ENCODE results near the gene MRPL27. TPM values are rescaled to one million over a fixed set of nuclear protein-coding genes. Genes with fewer than 3 reads are reported as not detected.
"Not testable (repeated sequence)": the region's sequence is repeated elsewhere in the genome, so short reads cannot be mapped to it uniquely, and the experiment has no call there.

MRPL27 gene
- total RNA-seq (2014; rRNA removed; shearing (Covaris generic)) = 61.6 and 66.7 TPM in 2 replicates
- polyA plus RNA-seq (2014; cell fraction: nucleus; rRNA removed) = 44.2 and 73.7 TPM in 2 replicates

DNA sequence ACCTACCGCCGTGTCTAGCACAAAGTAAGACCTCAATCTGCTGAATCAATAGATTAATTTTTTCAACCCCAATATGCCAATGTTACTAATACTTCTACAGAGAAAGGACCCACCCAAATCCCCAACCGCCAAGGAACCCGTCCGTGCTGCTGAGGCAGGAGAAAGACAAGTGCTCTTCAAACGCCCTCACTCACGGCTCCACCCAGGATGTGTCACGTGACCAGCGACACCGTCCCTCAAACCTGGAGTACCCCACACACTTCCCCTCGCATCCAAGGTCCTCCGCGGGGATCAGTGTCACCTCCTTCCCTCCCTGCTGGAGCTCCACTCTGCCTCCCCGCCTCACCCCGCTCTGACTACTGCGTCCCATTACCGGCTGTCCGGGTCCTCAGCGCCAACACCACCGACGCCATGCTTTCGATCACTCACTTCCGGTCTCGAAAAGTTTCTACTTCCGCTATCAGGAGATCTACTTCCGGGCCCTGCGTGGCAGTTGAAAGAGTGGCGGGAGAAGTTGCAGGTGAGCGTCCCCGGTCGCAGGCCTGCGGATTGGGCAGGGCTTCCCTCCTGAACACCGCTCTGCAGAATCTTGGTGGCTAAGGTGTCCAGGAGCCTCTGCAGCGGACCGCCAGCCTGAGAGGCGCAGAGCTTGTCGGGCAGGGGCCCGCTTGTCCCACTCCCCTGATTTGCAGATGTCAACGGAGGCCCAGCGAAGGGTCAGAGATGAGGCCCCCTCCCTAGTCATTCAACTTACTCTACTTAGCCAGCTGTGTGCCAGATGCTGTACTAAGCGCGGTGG is at the start of gene MRPL27, which contains the start of gene EME1:
TSS of gene MRPL27 (minus strand) at position 427 of the 799 bp plus-strand sequence. CDS start at position 413, 14 bp downstream.
TSS of gene EME1 (plus strand) at position 472 of the 799 bp plus-strand sequence. CDS start 1,980 bp downstream, outside the sequence.
- DNase-seq (ENCODE audit: extremely low read depth, low read depth) = peak; percentile 86

DNA sequence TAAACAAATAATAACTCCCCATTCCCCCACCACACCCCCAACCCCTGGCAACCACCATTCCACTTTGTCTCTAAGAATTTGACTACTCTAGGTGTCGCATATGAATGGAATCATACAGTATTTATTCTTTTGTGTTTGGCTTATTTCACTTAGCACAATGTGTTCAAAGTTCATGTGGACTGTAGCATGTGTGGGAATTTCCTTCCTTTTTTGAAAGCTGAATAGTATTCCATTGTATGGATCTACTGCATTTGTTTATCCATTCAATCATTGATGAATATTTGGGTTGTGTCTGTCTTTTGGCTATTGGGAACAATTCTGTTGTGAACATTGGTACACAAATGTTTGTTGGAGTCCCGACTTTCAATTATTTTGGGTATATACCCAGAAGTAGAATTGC is 49.8 kb upstream of the MRPL27 start:
- no peak for DNase-seq (ENCODE audit: extremely low read depth, low read depth)

DNA sequence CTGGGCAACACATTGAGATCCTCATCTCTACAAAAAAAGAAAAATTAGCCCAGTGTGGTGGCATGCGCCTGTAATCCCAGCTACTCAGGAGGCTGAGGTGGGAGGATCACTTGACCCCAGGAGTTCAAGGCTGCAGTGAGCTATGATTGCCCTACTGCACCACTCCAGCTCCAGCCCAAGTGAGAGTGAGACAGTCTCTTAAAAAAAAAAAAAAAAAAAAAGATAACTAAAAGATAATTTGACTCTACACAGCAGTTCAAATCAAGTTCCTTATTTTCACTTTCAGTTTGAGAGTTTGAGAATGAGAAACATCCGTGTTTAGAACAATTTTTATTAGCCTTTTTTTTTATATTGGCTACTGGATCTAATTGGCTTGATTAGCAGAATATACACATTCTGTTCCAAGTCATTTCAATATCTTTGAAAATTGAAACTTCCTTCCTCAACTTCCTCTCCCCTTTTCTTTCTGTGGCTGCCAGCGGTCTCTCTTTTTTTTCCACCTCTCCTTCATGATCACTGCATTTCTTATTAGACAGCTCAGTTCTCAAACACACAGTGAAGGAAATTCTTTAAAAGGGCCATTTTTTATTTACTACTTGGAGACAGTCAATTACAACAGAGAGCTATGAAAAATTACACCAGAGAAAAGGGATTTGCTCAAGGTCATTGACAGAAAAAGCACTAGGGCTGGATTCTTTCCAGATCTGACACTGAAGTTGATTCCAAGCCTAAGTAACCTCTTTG is 48.5 kb upstream of the MRPL27 start:
- no peak for DNase-seq (ENCODE audit: extremely low read depth, low read depth)

DNA sequence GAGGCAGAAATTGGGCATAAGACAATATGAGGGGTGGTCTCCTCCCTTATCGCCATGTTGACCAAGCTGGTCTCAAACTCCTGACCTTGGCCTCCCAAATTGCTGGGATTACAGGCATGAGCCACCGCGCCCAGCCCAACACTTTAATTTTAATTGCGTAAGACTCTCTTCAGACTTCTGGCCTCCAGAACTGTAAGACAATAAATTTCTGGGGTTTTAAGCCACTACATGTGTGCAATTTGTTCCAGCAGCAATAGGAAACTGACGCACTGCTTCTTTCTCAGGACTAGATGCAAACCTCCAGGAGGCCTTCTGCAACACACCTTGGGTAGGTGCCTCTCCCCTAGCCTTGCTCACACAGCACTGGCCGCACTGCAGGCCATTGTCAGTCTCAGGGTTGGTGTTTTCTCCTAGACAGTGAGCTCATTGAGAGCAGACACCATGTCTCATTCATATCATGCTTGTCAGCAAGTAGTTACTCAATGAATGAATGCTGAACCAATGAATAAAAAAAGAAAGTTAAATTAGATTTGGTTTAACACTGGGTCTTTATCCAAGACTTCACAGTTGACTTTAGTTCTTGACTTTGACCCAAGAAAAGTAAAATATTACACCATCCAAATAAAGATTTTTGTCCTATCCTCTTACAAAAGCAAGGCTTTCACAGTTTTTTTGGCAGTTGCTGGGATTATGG is 47.6 kb upstream of the MRPL27 start:
- no peak for DNase-seq (ENCODE audit: extremely low read depth, low read depth)

DNA sequence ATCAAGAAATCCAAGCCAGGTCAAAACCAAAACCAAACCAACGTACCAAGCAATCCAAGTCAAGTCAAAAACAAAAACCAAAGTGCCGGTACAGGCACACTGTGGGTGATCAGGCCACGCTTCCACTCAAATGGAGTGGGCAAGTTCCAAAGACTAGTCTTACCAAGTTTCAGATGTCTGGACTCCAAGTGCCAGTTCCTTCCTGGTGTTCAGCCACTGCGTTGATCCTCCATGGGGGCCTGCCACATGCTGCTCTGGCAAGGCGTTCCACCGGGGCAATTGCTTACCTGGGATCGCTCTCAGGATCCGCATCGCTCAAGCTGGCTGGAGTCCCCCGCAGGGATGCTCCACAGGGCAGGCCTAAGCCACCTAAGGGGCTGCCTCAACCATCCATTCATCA is 46.6 kb upstream of the MRPL27 start:
- not testable (repeated sequence) for DNase-seq (ENCODE audit: extremely low read depth, low read depth)

DNA sequence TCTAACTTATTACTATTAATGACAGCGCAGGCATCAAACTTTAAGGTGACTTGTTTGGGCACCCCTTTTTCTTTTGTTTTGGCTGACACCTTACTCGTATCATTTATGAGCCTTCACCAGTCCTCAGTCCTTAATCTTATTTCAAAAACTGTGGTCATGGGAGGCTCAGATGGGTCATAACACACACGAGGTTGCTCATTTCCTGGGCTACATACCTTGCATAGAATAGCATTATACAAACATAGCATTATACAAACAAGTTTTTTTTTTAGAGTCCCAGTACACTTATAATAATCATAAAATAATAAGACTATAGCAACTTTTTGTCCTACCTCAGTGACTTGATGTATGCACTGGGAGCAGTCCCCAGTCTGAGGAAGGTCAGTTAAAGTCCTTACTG is 41.8 kb upstream of the MRPL27 start:
- DNase-seq (ENCODE audit: extremely low read depth, low read depth) = no peak

DNA sequence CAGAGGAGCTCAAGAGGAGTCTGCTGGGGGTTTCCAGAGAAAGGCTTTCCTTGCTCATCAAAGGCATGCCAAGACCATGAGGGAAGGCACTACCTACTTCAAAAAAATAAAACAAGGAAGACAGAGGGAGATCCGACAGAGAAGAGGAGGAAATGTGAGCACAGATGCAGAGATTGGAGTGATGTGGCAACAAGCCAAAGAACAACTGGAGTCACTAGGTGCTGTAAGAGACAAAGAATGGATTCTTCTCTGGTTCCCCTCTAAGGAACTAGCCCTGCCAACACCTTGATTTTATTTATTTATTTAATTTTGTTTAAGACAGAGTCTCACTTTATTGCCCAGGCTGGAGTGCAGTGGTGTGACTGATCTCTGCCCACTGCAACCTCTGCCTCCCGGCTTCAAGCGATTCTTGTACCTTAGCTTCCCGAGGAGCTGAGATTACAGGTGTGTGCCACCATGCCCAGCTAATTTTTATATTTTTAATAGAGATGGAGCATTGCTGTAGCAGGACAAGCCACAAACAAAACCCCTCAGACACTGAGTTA is 39.3 kb upstream of the MRPL27 start:
- DNase-seq (ENCODE audit: extremely low read depth, low read depth) = no peak

DNA sequence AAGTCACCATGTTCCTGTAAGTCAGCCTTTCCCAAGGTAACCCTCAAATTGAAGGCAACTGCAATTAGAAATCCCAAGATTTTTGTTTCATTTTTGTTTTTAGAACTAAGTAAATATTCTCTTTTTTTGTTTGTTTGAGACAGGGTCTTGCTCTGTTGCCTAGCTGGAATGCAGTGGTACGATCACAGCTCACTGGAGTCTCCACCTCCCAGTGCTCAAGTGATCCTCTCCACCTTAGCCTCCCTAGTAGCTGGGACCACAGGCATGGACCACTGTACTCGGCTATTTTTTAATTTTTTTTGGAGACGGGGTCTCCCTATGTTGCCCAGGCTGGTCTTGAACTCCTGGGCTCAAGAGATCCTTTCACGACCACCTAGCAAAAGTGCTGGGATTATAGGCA is 34.9 kb upstream of the MRPL27 start:
- no peak for DNase-seq (ENCODE audit: extremely low read depth, low read depth)

DNA sequence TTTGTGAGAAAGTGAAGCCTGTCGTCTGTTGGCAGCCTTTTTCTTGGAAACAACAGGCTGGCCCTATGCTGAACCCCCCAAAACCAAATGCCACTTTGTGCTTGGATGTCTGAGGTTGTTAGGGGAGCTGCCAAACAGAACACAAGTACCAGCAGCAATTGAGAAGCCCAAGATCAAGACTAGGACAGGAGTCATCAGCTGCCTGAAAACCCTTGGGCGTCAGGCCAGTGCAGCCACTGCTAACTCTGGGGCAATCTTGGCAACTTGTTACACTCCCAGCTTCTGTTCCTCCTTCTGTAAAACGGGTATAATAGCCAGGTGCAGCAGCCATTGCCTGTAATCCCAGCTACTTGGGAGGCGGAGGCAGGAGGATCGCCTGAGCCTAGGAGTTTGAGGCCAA is 33.6 kb upstream of the MRPL27 start:
- no peak for DNase-seq (ENCODE audit: extremely low read depth, low read depth)

DNA sequence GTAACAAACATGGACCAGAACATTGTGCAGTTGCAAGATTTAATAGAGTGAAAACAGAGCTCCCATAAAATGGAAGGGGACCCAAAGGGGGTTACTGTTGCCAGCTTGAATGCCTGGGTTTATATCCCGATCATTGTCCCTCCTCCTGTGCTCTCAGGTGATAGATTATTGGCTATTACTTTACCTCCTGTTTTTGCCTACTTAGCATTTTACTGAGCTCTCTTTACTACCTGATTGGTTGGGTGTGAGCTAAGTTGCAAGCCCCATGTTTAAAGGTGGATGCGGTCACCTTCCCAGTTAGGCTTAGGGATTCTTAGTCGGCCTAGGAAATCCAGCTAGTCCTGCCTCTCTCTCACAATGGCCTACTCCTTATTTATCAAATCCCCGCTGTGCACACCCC is 32.4 kb upstream of the MRPL27 start:
- not testable (repeated sequence) for DNase-seq (ENCODE audit: extremely low read depth, low read depth)

DNA sequence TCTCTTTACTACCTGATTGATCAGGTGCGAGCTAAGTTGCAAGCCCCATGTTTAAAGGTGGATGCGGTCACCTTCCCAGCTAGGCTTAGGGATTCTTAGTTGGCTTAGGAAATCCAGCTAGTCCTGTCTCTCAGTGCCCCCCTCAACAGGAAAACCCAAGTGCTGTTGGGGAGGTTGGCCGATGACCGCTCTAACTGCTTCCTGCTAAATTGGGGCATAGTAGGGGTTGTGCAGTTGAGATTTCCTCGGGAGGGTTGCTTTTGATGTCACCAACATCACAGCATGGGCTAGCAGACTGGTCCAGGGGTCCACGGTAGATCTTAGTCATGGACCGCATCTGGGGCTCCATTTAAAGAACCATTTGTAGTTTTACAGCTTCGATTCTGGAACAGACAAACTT is 26.6 kb upstream of the MRPL27 start:
- not testable (repeated sequence) for DNase-seq (ENCODE audit: extremely low read depth, low read depth)

DNA sequence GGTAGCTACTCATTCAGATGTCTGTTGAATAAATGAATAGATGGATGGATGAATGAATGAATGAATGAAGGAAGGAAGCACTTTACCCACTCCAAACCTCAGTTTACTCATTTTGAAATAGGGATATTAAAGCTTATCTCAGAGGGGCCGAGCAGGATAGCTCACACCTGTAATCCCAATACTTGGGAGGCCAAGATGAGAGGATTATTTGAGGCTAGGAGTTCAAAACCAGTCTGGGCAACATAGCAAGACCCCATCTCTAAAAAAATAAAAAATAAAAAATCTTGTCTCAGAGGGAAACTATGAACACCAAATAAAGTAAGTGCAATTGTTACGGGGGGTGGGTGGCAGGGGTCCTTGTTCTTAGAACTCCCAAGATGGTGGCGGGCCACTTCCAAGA is 25.7 kb upstream of the MRPL27 start:
- not testable (repeated sequence) for DNase-seq (ENCODE audit: extremely low read depth, low read depth)

DNA sequence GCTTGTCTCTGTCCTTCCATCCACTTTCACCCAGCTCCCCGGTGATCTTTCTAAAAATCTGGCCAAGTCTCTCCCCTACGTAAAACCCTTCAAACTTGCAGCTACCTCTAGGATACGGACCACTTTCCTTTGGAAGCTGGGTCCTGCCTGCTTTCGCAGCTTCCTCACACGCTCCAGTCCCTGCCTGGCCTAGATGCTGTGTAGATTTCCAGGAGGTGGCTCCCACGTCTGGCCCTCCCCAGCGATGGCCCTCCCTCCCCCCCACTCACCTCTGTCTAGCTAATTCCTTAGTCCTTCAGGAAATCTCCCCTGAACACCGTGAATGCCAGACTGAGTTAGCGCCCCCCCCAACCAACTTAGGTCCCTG is 24.9 kb upstream of the MRPL27 start:
- DNase-seq (ENCODE audit: extremely low read depth, low read depth) = no peak

DNA sequence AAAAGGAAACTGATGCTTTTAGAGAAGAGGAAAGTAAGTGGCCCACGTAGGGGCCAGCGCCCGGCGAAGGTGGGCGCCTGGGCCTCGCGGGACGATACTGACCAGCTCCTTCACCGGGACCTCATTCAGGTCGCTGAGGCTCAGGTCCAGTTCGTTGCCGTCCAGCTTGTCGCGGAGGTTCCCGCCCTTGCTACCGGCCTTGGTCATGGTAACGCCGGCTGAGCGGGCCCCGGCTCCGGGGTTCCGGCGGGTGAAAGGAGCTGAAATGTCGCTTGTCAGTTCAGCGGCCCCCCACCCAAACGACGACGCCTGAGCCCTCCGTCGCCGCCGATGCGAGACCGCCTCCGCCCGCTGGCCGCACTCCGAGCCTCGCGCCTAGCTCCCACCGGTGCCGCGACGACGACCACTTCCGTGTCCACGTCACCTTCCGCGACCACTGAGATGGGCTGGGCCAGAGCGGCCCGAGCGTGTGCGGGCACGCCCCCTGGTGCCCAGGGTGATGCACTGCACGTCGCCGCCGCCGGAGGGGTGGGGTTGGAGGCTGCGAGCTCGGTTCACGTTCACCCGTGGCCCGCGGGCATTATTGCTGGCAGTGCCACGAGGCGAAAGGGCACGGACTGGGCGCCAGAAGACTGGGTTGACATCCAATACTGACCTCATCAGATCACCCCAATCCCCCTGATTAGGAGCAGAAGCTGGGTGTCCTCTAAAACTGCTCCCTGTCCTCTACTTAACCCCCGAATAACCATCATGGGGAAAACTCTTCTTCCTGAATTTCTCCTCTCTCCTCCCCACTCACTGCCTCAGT is 24.3 kb upstream of the MRPL27 start, which contains the start of gene LRRC59:
TSS of gene LRRC59 (minus strand) at position 413 of the 808 bp plus-strand sequence. CDS start at position 207, 206 bp downstream.
- peak; percentile 67 for DNase-seq (ENCODE audit: extremely low read depth, low read depth)

DNA sequence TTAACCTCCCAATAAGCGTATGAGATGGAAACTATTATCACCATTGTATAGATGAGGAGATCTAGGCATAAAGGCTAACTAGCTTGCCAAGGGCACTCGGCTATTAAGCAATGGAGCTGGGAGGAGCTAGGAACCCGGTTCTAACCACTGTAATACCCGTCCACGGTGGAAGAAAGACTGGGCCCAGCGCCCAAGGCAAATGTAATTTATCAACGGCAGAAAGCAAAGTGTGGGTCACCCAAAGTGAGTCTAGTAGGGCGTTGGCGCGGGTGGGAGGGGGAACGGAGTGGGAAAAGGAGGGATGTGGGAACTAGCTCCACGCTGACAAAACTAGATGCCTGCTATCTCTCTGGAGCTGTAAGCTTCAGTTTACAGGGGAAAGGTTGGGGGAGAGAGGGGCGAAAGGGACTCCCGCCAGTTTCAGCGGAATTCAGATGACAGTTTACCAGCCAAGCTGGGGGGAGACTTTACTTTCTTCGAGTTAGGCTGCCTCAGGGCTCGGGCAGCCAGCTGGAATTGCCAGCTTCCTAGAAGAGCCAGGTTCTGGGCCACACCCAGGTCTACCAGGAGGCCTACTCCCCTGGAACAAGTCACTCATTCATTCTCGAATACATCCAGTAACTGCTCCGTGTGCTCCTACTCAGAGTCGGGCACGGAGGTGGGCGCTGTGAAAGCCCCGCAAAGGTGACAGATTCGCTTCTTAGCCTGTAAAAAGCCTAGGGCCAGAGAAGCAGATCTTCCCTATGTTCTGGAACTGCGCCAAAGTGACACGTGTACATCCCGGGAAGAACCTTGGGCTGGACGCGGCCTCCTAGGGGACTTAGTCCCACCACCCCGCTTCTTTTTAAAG is 23.5 kb upstream of the MRPL27 start:
- DNase-seq (ENCODE audit: extremely low read depth, low read depth) = peak; percentile 37

DNA sequence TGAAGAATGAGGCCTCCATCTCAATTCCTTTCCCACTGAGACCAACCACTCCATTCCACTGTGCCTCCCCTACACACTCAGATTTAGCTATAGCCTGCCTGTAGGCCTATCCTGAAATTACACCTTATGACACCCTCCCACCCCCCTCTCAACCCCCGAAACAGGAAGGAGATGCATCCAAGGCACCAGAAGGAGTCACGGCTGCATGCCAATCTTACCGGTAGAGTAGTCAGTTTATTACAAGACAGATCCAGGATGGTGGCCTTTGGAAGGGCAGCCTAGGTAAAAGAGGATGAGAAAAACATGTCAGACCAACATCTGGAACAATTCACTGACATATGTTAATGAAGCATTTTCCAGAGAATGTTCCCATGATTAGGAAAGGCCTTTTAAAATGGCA is 21.7 kb upstream of the MRPL27 start:
- DNase-seq (ENCODE audit: extremely low read depth, low read depth) = no peak

DNA sequence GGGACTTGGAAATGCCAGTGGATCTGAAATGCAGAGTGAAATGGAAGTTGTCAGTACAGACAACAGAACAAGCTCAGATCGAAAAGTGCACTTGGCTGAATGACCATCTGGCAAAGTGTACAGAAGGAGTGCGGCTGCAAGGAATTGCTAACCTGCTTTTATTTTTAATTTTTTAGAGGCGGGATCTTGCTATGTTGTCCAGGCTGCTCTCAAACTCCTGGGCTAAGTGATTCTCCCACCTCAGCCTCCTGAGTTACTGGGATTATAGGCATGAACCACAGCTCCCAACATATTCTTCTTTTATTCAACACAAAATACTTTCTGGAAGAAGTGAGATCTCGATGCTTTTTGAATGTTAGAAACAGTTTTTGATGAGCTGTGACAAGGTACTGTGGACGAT is 20.7 kb upstream of the MRPL27 start:
- no peak for DNase-seq (ENCODE audit: extremely low read depth, low read depth)

DNA sequence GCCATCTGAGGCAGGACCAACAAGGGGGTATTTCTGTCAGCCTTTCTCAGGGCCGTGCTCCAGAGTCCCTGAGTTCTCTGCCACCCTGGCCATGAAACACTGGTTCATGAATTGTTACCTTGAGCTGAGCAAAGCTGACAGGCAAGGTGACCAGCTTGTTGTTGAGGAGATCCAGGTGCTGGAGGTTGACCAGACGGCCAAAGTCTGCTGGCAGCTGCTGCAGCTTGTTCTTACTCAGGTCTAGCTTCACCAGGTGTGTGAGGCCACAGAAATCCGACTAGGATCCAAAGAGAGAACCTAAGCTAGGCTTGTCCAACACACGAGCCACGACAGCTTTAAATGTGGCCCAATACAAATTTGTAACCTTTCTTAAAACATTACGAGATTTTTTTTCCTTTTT is 19.6 kb upstream of the MRPL27 start:
- DNase-seq (ENCODE audit: extremely low read depth, low read depth) = no peak

DNA sequence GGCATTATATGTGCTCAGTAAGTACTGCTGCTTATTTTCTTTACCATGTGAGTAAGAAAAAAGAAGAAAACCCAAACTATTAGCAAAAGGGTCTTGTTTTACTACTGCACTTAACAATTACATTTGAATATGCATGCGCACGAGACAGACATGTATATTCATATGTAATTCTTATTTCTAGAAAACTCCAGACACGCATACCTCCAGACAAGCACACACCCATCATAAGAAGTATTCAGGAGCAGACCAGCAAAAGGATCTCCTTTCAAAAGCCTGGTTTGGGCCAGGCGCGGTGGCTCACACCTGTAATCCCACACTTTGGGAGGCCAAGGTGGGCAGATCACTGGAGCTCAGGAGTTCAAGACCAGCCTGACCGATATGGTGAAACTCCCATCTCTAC is 16.6 kb upstream of the MRPL27 start:
- DNase-seq (ENCODE audit: extremely low read depth, low read depth) = no peak
